Lung (tissue), 12 donors: ENCODE measurements around the gene PCP4. TPM values are rescaled to one million over a fixed set of nuclear protein-coding genes. Genes with fewer than 3 reads are reported as not detected.

Source experiments
- ATAC-seq: fragments of 200-7000 bp; cut with Tn5 transposase; one replicate; pipeline ENCODE4 v1.9.1; 2020; ENCODE audit warnings: moderate number of reproducible peaks; ENCODE audit not compliant: insufficient read depth, low FRiP score
- DNase-seq, 3 donors: peaks; one replicate each; pipeline ENCODE4 v3.0.0-alpha.2; 2013 to 2017
- H3K27ac ChIP-seq, 2 donors: one replicate each; pipeline ENCODE4 v1.5.1; 2013; ENCODE audit warnings: mild to moderate bottlenecking in 2 of 2, moderate library complexity in 2 of 2, control low read depth in 1 of 2, inconsistent platforms in 1 of 2, low read depth in 1 of 2, low read length in 1 of 2
- H3K27me3 ChIP-seq, 3 donors: one replicate each; pipeline ENCODE4 v1.5.1; 2013; ENCODE audit warnings: low read length in 2 of 3; ENCODE audit not compliant: control insufficient read depth in 3 of 3, insufficient read depth in 3 of 3
- H3K36me3 ChIP-seq, 4 donors: one replicate each; pipeline ENCODE4 v1.5.1; 2013; ENCODE audit warnings: low read length in 4 of 4, mild to moderate bottlenecking in 1 of 4, moderate library complexity in 1 of 4; ENCODE audit not compliant: control insufficient read depth in 4 of 4, insufficient read depth in 4 of 4
- H3K4me1 ChIP-seq, 5 donors: one replicate each; pipeline ENCODE4 v1.5.1; 2013; ENCODE audit warnings: low read length in 5 of 5, mild to moderate bottlenecking in 2 of 5, moderate library complexity in 1 of 5; ENCODE audit not compliant: control insufficient read depth in 5 of 5, insufficient read depth in 5 of 5
- H3K4me3 ChIP-seq: one replicate; pipeline ENCODE4 v1.5.1; 2013; ENCODE audit warnings: mild to moderate bottlenecking, control low read depth, moderate library complexity
- H3K9ac ChIP-seq, 2 donors: one replicate each; pipeline ENCODE4 v1.5.1; 2013; ENCODE audit warnings: low read length in 2 of 2, control low read depth in 1 of 2; ENCODE audit not compliant: insufficient read depth in 1 of 2
- H3K9me3 ChIP-seq, 4 donors: one replicate each; pipeline ENCODE4 v1.5.1; 2013; ENCODE audit warnings: low read length in 3 of 4, mild to moderate bottlenecking in 1 of 4, moderate library complexity in 1 of 4; ENCODE audit not compliant: control insufficient read depth in 4 of 4, insufficient read depth in 3 of 4
- CTCF ChIP-seq: IDR thresholded peaks from 2 replicates; pipeline ENCODE4 v1.5.1; 2012; ENCODE audit warnings: mild to moderate bottlenecking; ENCODE audit errors: control extremely low read depth, extremely low read depth
- WGBS, 2 donors: extraction: QIAGEN DNeasy Blood & Tissue Kit; methylation state at CpG; one replicate each; pipeline ENCODE4 v1.1.7; 2013; 5-methylcytosine and 5-hydroxymethylcytosine counted together
- polyA plus RNA-seq, 2 donors: library from polyadenylated mRNA; stranded (reverse); fragments of 200-250 nt; gene quantifications; one replicate each; pipeline ENCODE4 v1.2.1, GENCODE V29; 2013
- total RNA-seq, 2 donors: library from RNA; depleted of rRNA in 1 of 2; stranded (reverse); fragments of >200 nt in 1 of 2; gene quantifications; one replicate each; pipeline ENCODE4 v1.2.1, GENCODE V29; 2014 to 2021
- donor health status: control.
- donor health status: control.
- donor health status: Bipolar disorder and iron deficiency.
- donor health status: healthy.
- donor health status: DM: yes; HTN: yes; CAD: no.

The PCP4 gene
- total and polyA plus RNA-seq, 4 donors, result 0.74 to 3.1 (median 1.3) TPM; not detected in 1

GRCh38 chr21:39908265-39908923 lies 41.2 kb downstream of the PCP4 start:
- Histone ChIP-seq H3K27me3 (no peaks in the 10 kb centered on the region), H3K9me3 (peaks cover 0 to 3% (median 0%) of the 10 kb centered on the region in 4 donors), H3K27ac (no peak overlapping the region), H3K36me3 (no peaks in the 10 kb centered on the region), H3K4me1 (no peaks in the 10 kb centered on the region), H3K9ac (no peak overlapping the region), H3K4me3 (no peak overlapping the region)
- no peak for DNase-seq
- WGBS, 2 donors, result 60 to 71% methylated on average over 8 to 9 of the region's 9 CpGs
- ATAC-seq, result no peak
- no peak for TF ChIP-seq CTCF

GRCh38 chr21:39911286-39912199 lies 44.3 kb downstream of the PCP4 start:
- Histone ChIP-seq H3K4me1 (no peaks in the 10 kb centered on the region), H3K9ac (no peak overlapping the region), H3K9me3 (no peaks in the 10 kb centered on the region), H3K36me3 (no peaks in the 10 kb centered on the region), H3K27me3 (no peaks in the 10 kb centered on the region), H3K27ac (no peak overlapping the region), H3K4me3 (no peak overlapping the region)
- WGBS, 2 donors, result 67 to 74% methylated on average over 10 of the region's 10 CpGs
- TF ChIP-seq CTCF, result no peak
- no peak for ATAC-seq
- DNase-seq, result no peak

GRCh38 chr21:39913706-39914305 lies 46.6 kb downstream of the PCP4 start:
- ATAC-seq (no peak), DNase-seq (no peak)
- no peak overlapping the region for H3K27ac ChIP-seq
- H3K9me3 ChIP-seq, result no peaks in the 10 kb centered on the region
- H3K4me1 ChIP-seq, result no peaks in the 10 kb centered on the region
- H3K27me3 ChIP-seq, result no peaks in the 10 kb centered on the region
- H3K4me3 ChIP-seq, result no peak overlapping the region
- H3K9ac ChIP-seq, result no peak overlapping the region
- TF ChIP-seq CTCF, result no peak
- 82 to 84% methylated on average over 8 of the region's 8 CpGs for WGBS, 2 donors
- no peaks in the 10 kb centered on the region for H3K36me3 ChIP-seq
